HG02759 (cell line): ENCODE measurements around the gene TBC1D22A.
A peak's percentile ranks its signal among the peaks of the same experiment; 100 is the strongest.

Experiments
- ATAC-seq: cut with Tn5 transposase; IDR thresholded peaks from one replicate; pipeline ENCODE4 v1.9.1; 2021; ENCODE audit warnings: mild to moderate bottlenecking, moderate library complexity; ENCODE audit not compliant: unreplicated experiment

The TBC1D22A gene

DNA sequence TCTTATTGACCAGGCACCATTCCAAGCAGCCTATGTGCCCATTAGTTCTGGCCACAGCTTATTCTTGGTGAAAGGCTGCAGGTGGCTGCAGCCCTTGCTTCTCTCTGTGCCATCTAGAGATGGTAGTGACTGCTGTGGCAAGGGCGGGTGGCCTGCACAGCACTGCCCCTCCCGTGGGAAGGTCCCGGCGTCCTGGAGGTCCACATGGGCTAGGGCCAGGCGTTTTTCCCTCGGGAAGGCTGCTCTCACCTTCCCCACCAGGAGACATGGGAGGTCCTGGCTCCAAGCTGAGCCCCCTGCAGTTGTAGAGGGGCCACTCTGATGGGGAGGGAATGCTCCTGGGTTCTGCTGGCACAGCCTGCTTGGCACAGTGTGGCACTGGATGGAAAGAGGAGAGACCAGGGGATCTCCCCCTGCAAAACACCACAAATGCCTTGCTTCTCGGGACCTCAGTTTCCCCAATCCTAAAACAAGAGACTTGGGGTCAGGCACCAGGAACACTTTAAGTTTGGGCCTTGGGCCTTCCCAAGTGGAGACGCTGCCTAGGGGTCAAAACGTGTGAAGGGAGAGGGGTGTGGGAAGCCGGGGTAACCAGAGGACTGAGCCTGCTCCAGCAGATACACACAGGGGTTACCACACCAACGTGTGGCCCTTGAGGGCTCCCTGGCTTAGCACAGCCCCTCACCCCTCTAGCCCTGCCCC, 10.0 kb upstream of the TBC1D22A start:
- no peak for ATAC-seq

DNA sequence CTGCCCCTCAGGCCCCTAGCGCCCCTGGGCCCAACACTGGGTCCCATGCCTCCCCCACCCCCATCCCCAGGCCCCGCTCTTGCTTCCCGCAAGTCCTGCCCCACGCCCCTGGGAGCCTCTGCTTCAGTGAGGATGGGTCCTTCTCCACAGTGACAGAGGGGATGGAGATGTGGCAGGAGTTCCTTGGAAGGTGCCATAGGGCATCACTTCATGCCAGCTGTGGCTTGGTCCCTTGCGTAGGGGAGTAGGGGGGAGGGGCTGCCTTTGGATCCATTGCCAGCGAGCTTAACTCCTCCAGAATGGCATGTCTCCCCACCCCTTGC, 9.5 kb upstream of the TBC1D22A start:
- ATAC-seq = no peak

DNA sequence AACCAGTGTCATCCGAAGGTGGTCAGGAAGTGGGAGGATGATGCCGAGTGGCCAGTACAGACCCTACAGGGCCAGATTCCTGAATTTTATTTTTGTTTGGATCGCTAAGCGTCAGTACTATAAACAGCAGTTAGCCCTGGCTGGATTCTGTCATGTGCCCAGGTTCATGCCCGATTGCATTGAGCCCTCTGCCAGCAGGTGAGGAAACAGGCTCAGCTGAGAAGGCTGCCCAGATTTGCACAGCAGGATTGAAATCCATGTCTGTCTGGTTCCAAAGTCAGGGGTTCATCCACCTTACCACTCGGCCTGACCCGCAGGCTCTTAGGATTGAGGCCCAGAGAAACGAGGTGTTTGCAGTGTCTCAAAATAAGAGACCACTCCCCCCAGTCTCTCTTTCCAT, 9.1 kb upstream of the TBC1D22A start:
- ATAC-seq = no peak

DNA sequence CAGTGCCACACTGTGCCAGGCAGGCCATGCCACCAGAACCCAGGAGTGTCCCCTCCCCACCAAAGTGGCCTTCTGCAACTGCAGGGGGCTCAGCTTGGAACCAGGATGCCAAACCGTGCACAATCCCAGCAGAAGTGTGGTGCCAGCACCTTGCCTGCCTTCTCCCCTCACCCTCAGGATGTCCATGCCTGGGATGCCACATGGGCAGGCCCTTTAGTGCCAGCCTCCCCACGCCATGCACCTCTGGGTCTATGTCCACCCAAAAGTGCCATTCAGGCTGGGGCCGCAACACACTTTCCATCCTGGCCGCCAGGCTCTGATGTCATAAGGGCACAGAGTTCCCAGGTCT, 8.7 kb upstream of the TBC1D22A start:
- no peak for ATAC-seq

DNA sequence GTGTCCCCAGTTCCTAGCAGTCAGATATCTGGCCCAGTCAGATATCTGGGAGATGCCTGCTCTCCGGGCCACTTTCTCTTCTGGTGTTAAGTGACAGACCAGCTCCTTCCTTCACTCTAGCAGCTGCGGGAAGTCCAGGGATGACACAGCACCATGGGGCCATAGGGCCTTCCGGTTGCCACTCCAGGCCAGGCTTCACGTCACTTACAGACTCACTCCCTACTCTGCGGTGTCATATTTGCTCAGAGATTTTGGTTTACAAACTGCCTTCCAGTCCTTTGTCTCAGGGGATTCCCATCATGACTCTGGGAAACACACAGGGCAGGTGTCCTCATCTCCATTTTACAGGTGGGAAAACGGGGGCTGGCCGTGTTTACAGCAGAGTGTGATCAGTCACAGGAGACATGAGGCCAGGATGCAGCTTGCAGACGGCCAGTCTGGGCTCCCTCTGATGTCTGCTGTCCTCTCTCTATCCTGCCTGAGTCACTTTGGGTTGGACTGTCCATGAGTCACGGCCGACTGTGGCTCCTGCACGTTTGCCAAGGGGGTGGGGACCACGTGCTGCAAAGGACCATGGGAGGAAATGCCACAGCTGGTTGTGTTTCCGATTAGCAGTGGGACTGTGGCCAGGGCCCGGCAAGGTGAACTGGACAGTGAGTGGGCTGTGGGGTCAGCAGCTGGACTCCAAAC, 8.2 kb upstream of the TBC1D22A start:
- ATAC-seq = no peak

DNA sequence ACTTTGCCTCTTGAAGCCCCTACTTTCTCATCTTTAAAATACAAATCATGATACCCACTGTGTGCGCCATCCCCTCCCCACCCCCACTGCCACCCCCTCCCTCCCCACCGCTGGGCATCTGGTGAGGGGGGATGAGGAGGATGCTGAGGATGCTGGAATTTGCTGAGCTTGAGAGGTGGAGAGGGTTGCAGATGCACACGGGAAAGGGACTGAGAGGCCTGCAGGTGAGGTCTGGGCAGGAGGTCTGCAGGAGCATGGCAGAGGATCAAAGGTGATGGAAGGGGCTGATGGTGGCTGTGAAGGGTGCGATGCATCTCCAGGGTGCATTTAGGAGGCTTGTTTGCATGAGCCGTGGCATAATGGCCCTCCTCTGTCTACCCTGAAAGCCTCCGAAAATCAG, 7.6 kb upstream of the TBC1D22A start:
- no peak for ATAC-seq

DNA sequence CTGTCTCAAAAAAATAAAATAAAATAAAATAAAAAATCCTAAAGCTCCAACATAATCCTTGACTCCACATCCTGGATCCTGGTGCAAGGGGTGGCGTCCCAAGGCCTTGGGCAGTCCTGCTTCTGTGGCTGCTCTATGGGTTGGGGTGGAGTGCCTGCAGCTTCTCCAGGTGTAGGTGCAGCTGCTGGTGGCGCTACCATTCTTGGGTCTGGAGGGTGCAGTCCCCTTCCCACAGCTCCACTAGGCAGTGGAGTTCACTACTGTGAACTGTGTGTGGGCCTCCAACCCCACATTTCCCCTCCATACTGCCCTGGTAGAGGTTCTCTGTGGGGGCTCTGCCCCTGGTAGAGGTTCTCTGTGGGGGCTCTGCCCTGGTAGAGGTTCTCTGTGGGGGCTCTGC, 6.9 kb upstream of the TBC1D22A start:
- no peak for ATAC-seq

DNA sequence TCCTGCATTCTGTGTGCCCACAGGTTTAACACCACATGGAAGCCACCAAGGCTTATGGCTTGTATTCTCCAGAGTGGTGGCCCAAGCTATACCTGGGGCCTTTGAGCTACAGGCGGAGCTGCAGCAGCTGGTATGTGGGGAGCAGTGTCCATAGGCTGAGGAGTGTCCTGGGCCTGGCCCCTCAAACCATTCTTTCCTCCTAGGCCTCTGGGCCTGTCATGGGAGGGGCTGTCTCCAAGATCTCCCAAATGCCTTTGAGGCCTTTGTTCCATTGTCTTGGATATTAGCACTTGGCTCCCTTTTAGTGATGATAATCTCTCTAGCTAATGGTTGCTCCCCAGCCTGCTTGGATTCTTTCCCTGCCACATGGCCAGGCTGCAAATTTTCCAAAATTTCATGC, 6.4 kb upstream of the TBC1D22A start:
- no peak for ATAC-seq

DNA sequence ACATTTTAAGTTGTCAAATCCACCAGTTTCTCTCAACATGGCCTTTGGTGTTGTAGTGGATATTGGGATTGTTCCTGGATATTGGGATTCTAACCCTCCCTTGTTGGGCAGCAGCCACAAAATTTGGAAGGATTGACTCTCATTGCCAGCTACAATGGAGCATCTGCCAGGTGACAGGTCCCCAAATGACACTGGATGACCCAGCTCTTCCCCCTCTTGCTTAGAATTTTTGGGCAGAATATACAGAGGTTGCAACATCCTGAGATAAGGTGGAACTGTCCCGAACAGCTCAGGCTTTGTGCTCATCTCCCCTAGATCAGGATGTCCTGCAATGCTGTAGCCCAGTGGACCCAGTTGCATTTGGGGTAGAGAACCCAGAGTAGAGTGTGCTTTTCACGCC, 5.3 kb upstream of the TBC1D22A start:
- no peak for ATAC-seq

DNA sequence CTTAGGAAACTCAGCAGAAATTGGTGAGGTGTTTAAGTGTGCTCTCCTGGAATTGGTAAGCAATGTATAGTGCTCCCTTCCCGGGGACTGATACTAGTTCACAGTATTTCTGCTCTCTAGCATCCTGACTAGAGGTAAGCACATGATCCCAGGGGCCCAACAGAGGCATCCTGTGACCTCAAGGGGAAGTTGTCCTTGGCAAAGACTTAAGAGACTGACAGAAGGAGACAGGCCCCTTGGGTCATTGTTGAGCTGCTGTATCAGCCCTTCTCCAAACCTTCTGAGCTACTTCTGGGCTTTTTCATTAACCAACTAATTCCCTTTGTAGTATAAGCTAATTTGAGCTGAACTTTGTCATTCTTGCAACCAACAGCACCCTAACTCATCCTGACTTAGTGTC, 4.3 kb upstream of the TBC1D22A start:
- ATAC-seq = no peak

DNA sequence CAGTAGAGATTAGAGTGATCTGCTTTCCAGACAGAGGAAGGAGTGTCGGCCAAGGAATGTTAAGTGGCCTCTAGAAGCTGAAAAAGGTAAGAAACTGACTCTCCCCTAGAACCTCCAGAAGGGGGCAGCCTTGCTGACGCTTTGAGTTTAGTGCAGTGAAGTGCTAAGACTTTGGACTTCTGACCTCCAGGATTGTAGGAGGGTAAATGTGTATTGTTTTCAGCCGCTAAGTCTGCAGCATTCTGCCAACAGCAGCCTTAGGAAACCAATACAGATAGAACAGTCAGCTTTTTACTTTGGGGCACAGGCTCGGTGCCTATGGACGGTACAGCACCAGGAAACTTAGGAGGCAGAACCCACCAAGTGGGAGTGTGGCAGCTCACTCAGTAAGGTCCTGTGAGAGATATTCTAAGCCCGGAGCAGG, 3.6 kb upstream of the TBC1D22A start:
- ATAC-seq = no peak

DNA sequence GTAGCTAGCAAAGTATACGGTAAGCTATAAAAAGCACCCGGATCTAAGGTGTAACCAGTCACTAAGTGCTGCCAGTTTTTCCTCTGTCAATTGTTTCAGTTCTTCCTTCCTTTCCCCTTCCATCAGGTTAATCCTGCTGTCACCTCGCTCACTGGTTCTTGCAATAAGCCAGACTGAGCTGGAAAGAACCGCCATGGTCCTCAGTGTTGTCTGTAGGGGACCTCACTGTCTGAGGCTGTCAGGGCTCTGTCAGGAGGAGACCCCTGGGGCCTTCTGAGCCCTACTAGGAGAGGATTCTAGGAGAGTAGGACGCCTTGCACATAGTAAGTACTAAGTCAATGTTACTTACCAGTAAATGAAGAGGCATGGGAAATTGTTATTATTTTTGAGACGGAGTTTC, 1.4 kb upstream of the TBC1D22A start:
- ATAC-seq = no peak

DNA sequence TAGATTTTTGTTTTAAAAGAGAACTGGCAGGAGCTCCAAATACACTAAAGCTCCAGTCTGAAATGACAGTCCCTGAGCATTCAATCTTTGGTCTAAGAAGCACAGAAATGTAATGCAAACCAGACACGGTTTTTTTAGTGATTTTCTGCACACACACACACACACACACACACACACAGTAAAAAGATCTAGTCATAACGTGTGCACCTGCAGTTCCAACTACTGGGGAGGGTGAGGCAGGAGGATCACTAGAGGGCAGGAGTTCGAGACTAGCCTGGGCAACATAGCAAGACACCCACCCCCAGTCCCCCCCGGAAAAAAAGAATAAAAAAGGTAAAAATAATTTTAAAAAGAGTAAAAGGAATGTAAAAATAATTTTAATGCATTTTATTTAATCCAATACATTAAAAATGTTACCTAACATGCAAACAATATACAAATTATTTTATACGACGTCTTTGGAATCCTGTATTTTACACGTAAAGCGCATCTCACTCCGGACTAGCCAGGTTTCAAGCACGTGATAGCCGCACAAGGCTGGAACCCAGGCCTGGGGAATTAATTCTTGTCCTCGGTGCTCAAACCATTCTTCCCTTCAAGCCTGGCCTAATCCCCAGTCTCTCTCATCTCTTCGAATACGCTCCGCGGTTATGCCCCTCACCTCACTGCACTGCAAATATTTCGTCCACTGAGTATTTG, 762 bp upstream of the TBC1D22A start:
- ATAC-seq = no peak

DNA sequence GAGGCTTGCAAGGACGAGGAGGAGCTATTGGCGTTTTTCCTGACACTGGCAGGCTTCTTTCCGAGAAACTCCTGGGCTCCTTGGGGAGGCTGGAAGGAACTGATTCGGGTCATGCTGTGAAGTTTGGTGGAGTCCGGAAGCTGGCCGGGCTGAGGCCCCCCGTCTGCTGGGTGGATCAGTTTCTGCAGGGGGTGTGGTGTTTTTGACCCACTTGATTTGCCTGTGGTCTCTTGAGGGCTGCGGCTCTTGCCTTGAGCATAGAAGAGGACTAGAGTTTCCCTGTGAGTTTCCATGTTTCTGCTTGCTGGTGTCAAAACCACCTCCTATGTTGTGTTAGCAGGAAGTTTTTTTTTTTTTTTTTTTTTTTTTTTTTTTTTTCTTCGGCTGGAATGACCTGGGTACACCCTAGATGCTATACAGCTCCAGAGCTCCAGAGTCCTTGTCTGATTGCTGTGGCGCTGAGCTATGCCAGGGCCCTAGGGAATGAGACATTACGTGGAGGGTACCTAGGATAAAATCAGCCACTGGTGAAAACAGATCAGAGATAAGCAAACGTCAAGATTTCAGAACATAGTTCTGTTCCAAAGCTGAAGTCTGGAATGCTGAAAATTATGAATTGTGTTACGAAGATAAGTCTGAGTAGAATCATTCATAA, 728 bp downstream of the TBC1D22A start:
- ATAC-seq = peak; percentile 63

DNA sequence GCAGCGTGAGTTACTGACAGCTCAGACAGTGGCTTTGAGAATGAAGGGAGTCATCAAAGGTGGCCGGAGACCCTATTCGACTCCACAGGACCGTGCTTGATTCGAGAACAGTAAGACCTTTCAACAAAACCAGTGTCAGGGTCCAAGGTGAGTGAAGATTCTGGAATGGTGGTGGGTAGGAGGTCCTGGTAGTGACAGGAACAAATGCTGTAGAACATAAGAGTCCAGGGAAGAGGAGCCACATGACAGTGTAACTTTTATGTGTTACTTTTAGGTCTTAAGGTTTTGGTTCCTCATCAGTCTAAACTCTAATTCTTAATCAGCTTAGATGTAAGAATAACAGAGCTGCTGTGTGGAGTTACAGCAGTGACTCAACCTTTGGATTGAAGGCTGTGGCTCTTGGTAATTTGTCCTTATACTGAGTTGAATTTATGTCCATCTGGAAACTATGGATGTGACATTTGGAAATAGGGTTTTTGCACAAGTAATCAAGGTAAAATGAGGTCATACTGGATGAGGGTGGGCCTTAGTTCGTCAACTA, 1.8 kb downstream of the TBC1D22A start:
- no peak for ATAC-seq

DNA sequence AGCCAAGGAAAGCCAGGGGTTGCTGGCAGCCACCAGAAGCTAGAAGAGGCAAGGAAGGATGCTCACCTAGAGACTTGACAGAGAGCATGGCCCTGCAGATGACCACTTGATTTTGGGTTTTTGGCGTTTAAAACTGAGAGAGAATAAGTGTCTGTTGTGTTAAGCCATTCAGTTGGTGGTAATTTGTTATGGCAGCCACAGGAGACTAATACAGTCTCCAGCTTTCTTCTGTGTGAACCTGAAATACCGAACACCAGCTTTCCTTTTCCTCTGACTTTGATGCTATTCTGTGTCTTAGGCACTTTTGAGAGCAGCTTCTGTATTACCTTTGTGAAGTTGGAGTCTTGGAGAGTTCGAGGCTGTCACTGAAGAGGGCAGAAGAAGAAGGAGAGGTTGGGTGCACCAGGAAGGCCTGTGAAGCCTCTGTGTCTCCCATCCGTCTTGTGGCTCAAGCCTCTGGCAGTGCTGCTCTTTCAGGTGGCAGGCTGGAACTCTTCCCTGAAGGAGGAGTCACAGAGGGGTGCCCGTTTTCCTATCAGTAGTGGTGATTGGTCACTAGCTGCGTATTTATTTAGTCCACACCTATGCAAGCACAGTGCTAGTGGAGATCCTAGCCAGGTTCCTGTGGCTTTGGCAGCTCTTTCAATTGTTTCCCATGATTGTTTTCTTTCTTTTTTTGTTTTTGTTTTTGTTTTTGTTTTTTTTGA, 2.5 kb downstream of the TBC1D22A start:
- ATAC-seq = no peak

DNA sequence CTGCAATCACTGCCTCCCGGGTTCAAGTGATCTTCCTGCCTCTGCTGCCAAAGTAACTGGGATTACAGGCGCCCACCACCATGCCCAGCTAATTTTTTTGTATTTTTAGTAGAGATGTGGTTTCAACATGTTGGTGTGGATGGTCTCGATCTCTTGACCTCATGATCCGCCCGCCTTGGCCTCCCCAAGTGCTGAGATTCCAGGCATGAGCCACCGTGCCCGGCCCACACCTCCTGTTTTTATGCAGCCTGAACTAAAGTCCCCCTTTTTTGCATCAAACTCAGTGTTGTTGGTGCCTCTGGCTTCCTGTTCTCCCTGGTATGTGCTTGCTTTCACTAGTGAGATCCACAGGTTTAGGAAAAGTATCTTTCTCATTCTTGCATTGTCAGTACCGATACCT, 4.2 kb downstream of the TBC1D22A start:
- ATAC-seq = no peak

DNA sequence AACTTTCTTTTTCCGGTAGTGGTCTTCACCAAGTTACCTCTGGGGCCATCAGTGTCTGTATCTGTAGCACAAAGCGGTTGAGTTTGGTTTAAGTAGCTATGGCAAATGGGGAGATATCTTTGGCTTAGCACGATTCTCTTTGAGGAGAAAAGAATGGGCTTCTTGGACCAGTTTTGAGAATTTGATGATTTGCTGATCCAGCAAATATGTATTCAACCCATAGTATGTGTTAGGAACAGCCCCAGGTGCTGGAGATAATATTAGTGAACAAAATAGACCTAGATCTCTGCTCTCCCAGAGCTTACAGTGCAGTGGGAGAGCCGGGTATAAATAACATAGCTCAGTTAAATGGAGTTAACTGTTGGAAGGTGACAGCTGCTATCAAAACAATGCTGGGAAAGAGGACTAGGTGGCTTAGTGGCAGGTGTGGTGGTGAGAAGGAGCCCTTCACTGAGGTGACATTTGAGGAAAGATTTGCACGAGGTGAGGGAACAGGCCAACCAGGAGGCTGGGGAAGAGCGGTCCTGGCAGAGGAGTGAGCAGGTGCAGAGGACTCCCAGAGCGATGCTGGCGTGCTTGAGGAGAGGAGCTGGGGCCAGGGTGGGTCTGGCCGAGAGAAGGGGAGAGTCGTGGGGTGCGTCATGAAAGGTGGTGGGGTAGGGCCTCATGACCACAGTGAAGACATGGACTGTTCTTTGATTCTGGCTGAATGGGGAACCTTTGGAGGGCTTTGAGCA, 5.0 kb downstream of the TBC1D22A start:
- ATAC-seq = no peak

DNA sequence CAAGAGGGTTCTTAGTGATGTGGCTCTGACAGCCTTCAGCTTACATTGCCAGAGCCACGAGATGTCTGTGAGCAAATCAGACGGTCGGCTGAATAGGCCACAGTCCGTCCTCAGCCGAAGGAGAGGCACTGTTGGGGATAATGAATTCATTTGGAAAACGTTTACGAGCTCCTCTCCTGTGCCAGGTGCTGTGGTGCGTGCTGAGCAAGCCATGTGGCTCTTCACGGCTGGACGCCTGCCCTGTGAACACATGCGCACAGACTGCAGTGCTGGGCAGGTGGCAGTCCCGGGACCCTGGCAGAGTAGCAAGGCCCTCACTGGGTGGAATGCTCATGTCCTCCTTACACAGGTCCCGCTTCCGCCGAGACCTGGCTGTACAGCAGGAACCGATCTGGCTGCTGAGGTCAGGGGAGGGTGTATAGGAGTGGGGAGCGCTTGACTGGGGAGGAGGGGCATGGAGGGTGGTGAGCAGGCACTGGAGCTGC, 6.8 kb downstream of the TBC1D22A start:
- ATAC-seq = no peak

DNA sequence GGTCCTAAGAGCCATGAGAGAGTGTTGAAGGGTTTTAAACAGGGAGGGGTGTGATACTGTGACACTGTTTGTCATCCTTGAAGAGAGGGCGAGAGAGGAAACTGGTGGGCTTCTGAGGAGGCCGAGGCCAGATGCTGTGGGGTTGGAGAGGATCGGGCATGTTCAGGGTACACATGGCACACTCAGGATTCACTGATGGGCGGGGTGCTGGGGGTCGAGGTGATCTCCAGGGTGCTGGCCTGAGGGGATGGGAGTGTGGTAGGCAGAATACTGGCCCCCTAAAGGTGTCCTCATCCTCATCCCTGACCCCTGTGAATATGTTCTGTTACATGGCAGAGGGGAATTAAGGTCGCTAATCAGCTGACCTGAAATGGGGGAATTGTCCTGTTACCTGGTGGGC, 7.3 kb downstream of the TBC1D22A start:
- ATAC-seq = no peak
